Gastroesophageal sphincter (tissue), 4 donors: Measurements from ENCODE around the gene MAZ. TPM values are rescaled to one million over a fixed set of nuclear protein-coding genes. Genes with fewer than 3 reads are reported as not detected.
"Not testable (repeated sequence)": the region's sequence is repeated elsewhere in the genome, so short reads cannot be mapped to it uniquely, and the experiment has no call there.

Experiments
- ATAC-seq: fragments of 150-250 bp; one replicate; pipeline ENCODE4 v1.9.1; 2016; ENCODE audit warnings: mild to moderate bottlenecking, moderate library complexity
- H3K27ac ChIP-seq, 4 donors: fragments of 200-600 bp; sonication (generic) in 3 of 4; 1 replicate in 3 of 4; 2 replicates in 1 of 4; pipeline ENCODE4 v1.5.1; 2016 to 2019
- H3K27me3 ChIP-seq: fragments of 200-600 bp; sonication (generic); one replicate; pipeline ENCODE4 v1.5.1; 2019
- H3K36me3 ChIP-seq, 2 donors: fragments of 200-600 bp; sonication (generic); one replicate each; pipeline ENCODE4 v1.5.1; 2019; ENCODE audit warnings: control low read depth in 1 of 2
- H3K4me1 ChIP-seq, 3 donors: fragments of 200-600 bp; sonication (generic); 1 replicate in 2 of 3; 2 replicates in 1 of 3; pipeline ENCODE4 v1.5.1; 2016 to 2019; ENCODE audit warnings: control low read depth in 2 of 3
- H3K4me3 ChIP-seq, 2 donors: fragments of 200-600 bp; sonication (generic); one replicate each; pipeline ENCODE4 v1.5.1; 2019; ENCODE audit warnings: mild to moderate bottlenecking in 1 of 2, moderate library complexity in 1 of 2
- H3K9me3 ChIP-seq, 3 donors: fragments of 200-600 bp; sonication (generic); one replicate each; pipeline ENCODE4 v1.5.1; 2017 to 2019; ENCODE audit warnings: control low read depth in 2 of 3
- CTCF ChIP-seq, 4 experiments: fragments of 200-600 bp in 2 of 4; fragments of 450-650 bp in 2 of 4; sonication (generic) in 1 of 4; IDR thresholded peaks; one replicate each; pipeline ENCODE4 v1.5.1; 2017 to 2019; ENCODE audit warnings: antibody characterized with exemption in 4 of 4, mild to moderate bottlenecking in 2 of 4, moderate library complexity in 2 of 4
- EP300 ChIP-seq: sonication (generic); formaldehyde crosslinking; IDR thresholded peaks from one replicate; pipeline ENCODE4 v1.6.1; 2017; ENCODE audit warnings: antibody characterized with exemption, mild to moderate bottlenecking
- POLR2A ChIP-seq, 2 donors: fragments of 450-650 bp; IDR thresholded peaks; one replicate each; pipeline ENCODE4 v1.6.1; 2017; ENCODE audit warnings: antibody characterized with exemption in 2 of 2, mild to moderate bottlenecking in 2 of 2, moderate library complexity in 1 of 2
- POLR2AphosphoS5 ChIP-seq: sonication (generic); formaldehyde crosslinking; IDR thresholded peaks from one replicate; pipeline ENCODE4 v1.6.1; 2017; ENCODE audit warnings: antibody characterized with exemption
- WGBS, 2 donors: methylation state at CpG; one replicate each; pipeline ENCODE4 v1.1.5; 2018; ENCODE audit warnings: low coverage in 1 of 2; 5-methylcytosine and 5-hydroxymethylcytosine counted together
- total RNA-seq, 4 donors: library from RNA; depleted of rRNA; stranded (reverse); fragments of >200 nt; gene quantifications; one replicate each; pipeline ENCODE4 v1.1.0, GENCODE V29; 2016

MAZ gene
- total RNA-seq, 4 donors from 2014 or later, result 86.3 to 212 (median 116) TPM

GRCh38 chr16:29769507-29769906 is 36.8 kb upstream of the MAZ start:
- Histone ChIP-seq H3K36me3 (no peaks in the 10 kb centered on the region), H3K27ac (no peak overlapping the region), H3K27me3 (peaks cover 1% of the 10 kb centered on the region), H3K4me3 (no peak overlapping the region), H3K4me1 (no peaks in the 10 kb centered on the region), H3K9me3 (no peaks in the 10 kb centered on the region)
- TF ChIP-seq CTCF (IDR thresholded peaks at IDR 0.05) (no peak), EP300 (no peak)
- ATAC-seq, result no peak
- 74 to 77% methylated on average over 2 of the region's 2 CpGs for WGBS, 2 donors

- ATAC-seq, result no peak
- WGBS, 2 donors, result 66 to 70% methylated on average over 6 of the region's 7 CpGs
Observed at GRCh38 chr16:29770250-29770929, 35.9 kb upstream of the MAZ start.

GRCh38 chr16:29772330-29772729 is 34.0 kb upstream of the MAZ start:
- not testable (repeated sequence) for H3K4me3 ChIP-seq, H3K4me1 ChIP-seq, H3K27me3 ChIP-seq, H3K9me3 ChIP-seq, ATAC-seq, H3K27ac ChIP-seq, H3K36me3 ChIP-seq
- WGBS, 2 donors, result 40 to 88% methylated on average over 1 to 6 of the region's 7 CpGs

More at GRCh38 chr16:29770250-29770929, 35.9 kb upstream of the MAZ start:
- Histone ChIP-seq H3K4me1 (no peaks in the 10 kb centered on the region), H3K36me3 (no peaks in the 10 kb centered on the region), H3K4me3 (no peak overlapping the region), H3K27me3 (no peaks in the 10 kb centered on the region), H3K27ac (no peak overlapping the region), H3K9me3 (no peaks in the 10 kb centered on the region)
- TF ChIP-seq EP300 (no peak), POLR2A (IDR thresholded peaks at IDR 0.05) (no peak), POLR2AphosphoS5 (no peak), CTCF (IDR thresholded peaks at IDR 0.05) (no peak)

GRCh38 chr16:29774730-29775129 is 31.6 kb upstream of the MAZ start:
- 80% methylated on average over 5 of the region's 5 CpGs; no CpG with 5 or more reads in 1 of the 2 donors for WGBS, 2 donors

GRCh38 chr16:29775742-29776408 is 30.5 kb upstream of the MAZ start:
- no peak overlapping the region for H3K4me3 ChIP-seq
- TF ChIP-seq CTCF (IDR thresholded peaks at IDR 0.05) (no peak), POLR2A (IDR thresholded peaks at IDR 0.05) (no peak), EP300 (no peak), POLR2AphosphoS5 (no peak)
- no peak overlapping the region for H3K27ac ChIP-seq
- peaks cover 28% of the 10 kb centered on the region for H3K27me3 ChIP-seq
- H3K4me1 ChIP-seq, result no peaks in the 10 kb centered on the region
- H3K36me3 ChIP-seq, result no peaks in the 10 kb centered on the region
- ATAC-seq, result no peak
- H3K9me3 ChIP-seq, result no peaks in the 10 kb centered on the region
- 48 to 54% methylated on average over 2 to 4 of the region's 4 CpGs for WGBS, 2 donors

More at GRCh38 chr16:29774730-29775129, 31.6 kb upstream of the MAZ start:
- peaks cover 16% of the 10 kb centered on the region for H3K27me3 ChIP-seq
- H3K36me3 ChIP-seq, result no peaks in the 10 kb centered on the region
- no peak for TF ChIP-seq POLR2A (IDR thresholded peaks at IDR 0.05)
- no peak for TF ChIP-seq EP300
- no peak for TF ChIP-seq CTCF (IDR thresholded peaks at IDR 0.05)
- TF ChIP-seq POLR2AphosphoS5, result no peak
- ATAC-seq, result no peak
- H3K4me1 ChIP-seq, result no peaks in the 10 kb centered on the region
- no peaks in the 10 kb centered on the region for H3K9me3 ChIP-seq
- H3K27ac ChIP-seq, result no peak overlapping the region
- H3K4me3 ChIP-seq, result no peak overlapping the region
